Right cardiac atrium (tissue), 5 donors: ENCODE measurements around the gene ADSS1. TPM values are rescaled to one million over a fixed set of nuclear protein-coding genes. Genes with fewer than 3 reads are reported as not detected.

Experiments used
- ATAC-seq, 2 donors: fragments of 200-7000 bp; cut with Tn5 transposase; one replicate each; pipeline versions ENCODE4 v1.8.0 to v1.9.1; 2020; ENCODE audit warnings: moderate library complexity in 2 of 2, mild to moderate bottlenecking in 1 of 2
- DNase-seq, 3 donors: peaks; one replicate each; pipeline ENCODE4 v3.0.0-alpha.2; 2020
- H3K27ac ChIP-seq: one replicate; pipeline ENCODE4 v1.5.1; 2013; ENCODE audit warnings: mild to moderate bottlenecking, low read length, control low read depth, moderate library complexity
- H3K27me3 ChIP-seq: one replicate; pipeline ENCODE4 v1.6.1; 2013; ENCODE audit not compliant: control insufficient read depth, insufficient read depth
- H3K4me1 ChIP-seq: one replicate; pipeline ENCODE4 v1.6.1; 2013; ENCODE audit warnings: low read length; ENCODE audit not compliant: control insufficient read depth, insufficient read depth
- H3K4me3 ChIP-seq: one replicate; pipeline ENCODE4 v1.5.1; 2013; ENCODE audit warnings: low read length, control low read depth
- H3K9me3 ChIP-seq: one replicate; pipeline ENCODE4 v1.6.1; 2013; ENCODE audit warnings: low read length; ENCODE audit not compliant: control insufficient read depth
- WGBS: extraction: QIAGEN DNeasy Blood & Tissue Kit; methylation state at CpG from one replicate; pipeline ENCODE4 v1.1.7; 2013; 5-methylcytosine and 5-hydroxymethylcytosine counted together
- intact Hi-C, 4 donors: fragments of 100-400 bp; cut with DNase I; formaldehyde crosslinking; loops; one replicate each; pipeline versions ENCODE4 v1.11.0 to v1.14.0; 2022 to 2023
- long read RNA-seq, 4 donors: library from polyadenylated mRNA; unstranded; transcript quantifications; one replicate each; pipeline ENCODE4 v2.0.0, GENCODE V29; 2020 to 2021
- polyA plus RNA-seq: library from polyadenylated mRNA; stranded (reverse); fragments of 200-250 nt; gene quantifications from one replicate; pipeline ENCODE4 v1.2.3, GENCODE V29; 2013
- total RNA-seq, 4 donors: library from RNA; stranded (reverse); fragmentation: NEBNext Ultra II Directional; extraction: Animal tissue kit (Norgen Biotek cat#: 25700); gene quantifications; one replicate each; pipeline ENCODE4 v1.2.1, GENCODE V29; 2021
- donor health status: healthy with polysubstance abuse.
- donor health status: DM: no; HTN: yes; CAD: no.
- donor health status: DM: no; HTN: no; CAD: no.
- donor health status: DM: no; HTN: yes; CAD: no; lungs with severe emphysema.
- donor health status: DM: yes; HTN: yes; CAD: no.

The ADSS1 gene
- total RNA-seq (100 to 1,000 TPM; 156 to 212 (median 188) TPM), polyA plus RNA-seq (217 TPM)
- long read RNA-seq, donor 1, transcript ADSSL1-201 (13 exons, 1,766 nt), result major isoform, 403 of 467 reads
- long read RNA-seq, donor 1, partial matches to known transcripts, result 36 of 467 reads
- long read RNA-seq, donor 1, other reads (novel, unspliced or antisense), result 26 of 467 reads
- long read RNA-seq, donor 2, transcript ADSSL1-201 (13 exons, 1,766 nt), result major isoform, 157 of 175 reads
- long read RNA-seq, donor 2, partial matches to known transcripts, result 10 of 175 reads
- long read RNA-seq, donor 2, other reads (novel, unspliced or antisense), result 8 of 175 reads
- long read RNA-seq, donor 3, transcript ADSSL1-201 (13 exons, 1,766 nt), result major isoform, 77 of 91 reads
- long read RNA-seq, donor 3, partial matches to known transcripts, result 8 of 91 reads
- long read RNA-seq, donor 3, other reads (novel, unspliced or antisense), result 5 of 91 reads
- long read RNA-seq, donor 4, transcript ADSSL1-201 (13 exons, 1,766 nt), result major isoform, 178 of 191 reads
- long read RNA-seq, donor 4, partial matches to known transcripts, result 7 of 191 reads
- long read RNA-seq, donor 4, other reads (novel, unspliced or antisense), result 6 of 191 reads

- DNase-seq (peak; percentile 81 to 93 (median 93)), ATAC-seq (peak; percentile 55 to 65)
- Histone ChIP-seq H3K27me3 (no peaks in the 10 kb centered on the region), H3K4me1 (no peaks in the 10 kb centered on the region), H3K4me3 (peak within 1 kb of the TSS; percentile 66), H3K27ac (peak within 1 kb of the TSS; percentile 89), H3K9me3 (no peaks in the 10 kb centered on the region)
- 1% methylated on average over 82 of the region's 82 CpGs for WGBS
- intact Hi-C loops, result no loop called here
These were observed at the start of gene ADSS1 for GRCh38 chr14:104723651-104724406. Gene ADSS1, plus strand, starts transcription at chr14:104724229. Its CDS starts 42 bp downstream, at chr14:104724271.

- Histone ChIP-seq H3K4me3 (no peak overlapping the region), H3K9me3 (no peaks in the 10 kb centered on the region), H3K4me1 (peaks cover 10% of the 10 kb centered on the region), H3K27ac (no peak overlapping the region), H3K27me3 (no peaks in the 10 kb centered on the region)
- intact Hi-C loops, result no loop called here
- ATAC-seq, result no peak
- peak in 1 of 3 donors; percentile 4 for DNase-seq
- WGBS, result 92% methylated on average over 2 of the region's 2 CpGs
These were observed 48.6 kb upstream of the ADSS1 start for GRCh38 chr14:104675447-104675846.

GRCh38 chr14:104676130-104676693 is 47.8 kb upstream of the ADSS1 start:
- no peak for ATAC-seq
- 87% methylated on average over 7 of the region's 7 CpGs for WGBS
- H3K4me3 ChIP-seq, result no peak overlapping the region
- no peak overlapping the region for H3K27ac ChIP-seq
- no peaks in the 10 kb centered on the region for H3K9me3 ChIP-seq
- H3K4me1 ChIP-seq, result peaks cover 13% of the 10 kb centered on the region
- no peaks in the 10 kb centered on the region for H3K27me3 ChIP-seq
- peak in 2 of 3 donors; percentile 22 to 46 for DNase-seq
- intact Hi-C loops, result no loop called here

- 29% methylated on average over 29 of the region's 29 CpGs for WGBS
- peak in 1 of 2 donors; percentile 1 for ATAC-seq
These were observed 47.1 kb upstream of the ADSS1 start for GRCh38 chr14:104676694-104677511.

GRCh38 chr14:104677512-104678332 is 46.3 kb upstream of the ADSS1 start:
- H3K4me3 ChIP-seq, result peak overlapping the region; percentile 36
- H3K4me1 ChIP-seq, result peaks cover 16% of the 10 kb centered on the region
- H3K27me3 ChIP-seq, result no peaks in the 10 kb centered on the region
- peak; percentile 83 to 88 for ATAC-seq
- H3K9me3 ChIP-seq, result no peaks in the 10 kb centered on the region
- DNase-seq, result peak; percentile 87 to 95 (median 95)
- intact Hi-C loops, result no loop called here
- peak overlapping the region; percentile 22 for H3K27ac ChIP-seq
- 2% methylated on average over 43 of the region's 43 CpGs for WGBS

More at GRCh38 chr14:104676694-104677511, 47.1 kb upstream of the ADSS1 start:
- peak overlapping the region; percentile 22 for H3K27ac ChIP-seq
- peak; percentile 42 to 74 (median 72) for DNase-seq
- no peaks in the 10 kb centered on the region for H3K9me3 ChIP-seq
- no peaks in the 10 kb centered on the region for H3K27me3 ChIP-seq
- H3K4me3 ChIP-seq, result peak overlapping the region; percentile 36
- H3K4me1 ChIP-seq, result peaks cover 16% of the 10 kb centered on the region
- intact Hi-C loops, result no loop called here

GRCh38 chr14:104678346-104678745 is 45.7 kb upstream of the ADSS1 start:
- intact Hi-C loops, result no loop called here
- peak; percentile 1 for ATAC-seq
- Histone ChIP-seq H3K27ac (peak overlapping the region; percentile 22), H3K27me3 (no peaks in the 10 kb centered on the region), H3K4me1 (peaks cover 16% of the 10 kb centered on the region), H3K4me3 (peak overlapping the region; percentile 36), H3K9me3 (no peaks in the 10 kb centered on the region)
- 25% methylated on average over 13 of the region's 13 CpGs for WGBS
- DNase-seq, result peak; percentile 48 to 79 (median 70)

GRCh38 chr14:104678901-104679705 is 44.9 kb upstream of the ADSS1 start:
- 89% methylated on average over 18 of the region's 18 CpGs for WGBS
- no peak overlapping the region for H3K4me3 ChIP-seq
- intact Hi-C loops, result no loop called here

GRCh38 chr14:104680056-104680805 is 43.8 kb upstream of the ADSS1 start:
- Histone ChIP-seq H3K4me3 (no peak overlapping the region), H3K27ac (no peak overlapping the region), H3K4me1 (peaks cover 16% of the 10 kb centered on the region), H3K27me3 (no peaks in the 10 kb centered on the region), H3K9me3 (no peaks in the 10 kb centered on the region)
- ATAC-seq (peak in 1 of 2 donors; percentile 37), DNase-seq (peak; percentile 60 to 69 (median 64))
- WGBS, result 70% methylated on average over 21 of the region's 21 CpGs
- intact Hi-C loops, result no loop called here

More at GRCh38 chr14:104678901-104679705, 44.9 kb upstream of the ADSS1 start:
- Histone ChIP-seq H3K27ac (no peak overlapping the region), H3K27me3 (no peaks in the 10 kb centered on the region), H3K9me3 (no peaks in the 10 kb centered on the region), H3K4me1 (peaks cover 16% of the 10 kb centered on the region)
- no peak for ATAC-seq
- peak in 2 of 3 donors; percentile 56 to 69 for DNase-seq
